ENCODE data around the gene PCLO. TPM values are rescaled to one million over a fixed set of nuclear protein-coding genes. Genes with fewer than 3 reads are reported as not detected.

The PCLO gene
- total RNA-seq, 6 donors from 2014 or later, result 3.0 to 19.8 (median 8.6) TPM

DNA sequence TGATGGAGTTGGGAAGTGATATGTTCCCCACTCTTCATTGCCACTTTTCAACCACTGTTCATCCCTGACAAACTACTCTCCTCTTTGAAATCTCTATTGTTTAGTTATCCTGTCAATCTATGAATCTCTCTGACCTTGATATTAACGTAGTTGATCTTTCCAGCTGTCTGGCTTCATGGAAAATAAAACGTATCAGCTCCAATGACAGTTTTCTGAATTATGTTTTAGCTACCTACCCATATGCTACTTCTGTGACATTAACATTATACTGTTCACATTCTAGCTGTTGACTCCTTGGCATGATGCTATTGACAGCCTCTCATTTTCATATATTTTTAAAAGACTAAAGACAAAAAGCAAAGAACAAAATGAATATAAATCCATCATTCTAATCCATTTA is 53.3 kb downstream of the PCLO start:
- H3K27ac ChIP-seq, result no peak overlapping the region
- 40 to 69% methylated on average over 2 of the region's 2 CpGs for WGBS, 2 donors
- H3K4me3 ChIP-seq, result no peak overlapping the region
- H3K9me3 ChIP-seq, result no peaks in the 10 kb centered on the region
- no peaks in the 10 kb centered on the region for H3K27me3 ChIP-seq
- TF ChIP-seq POLR2AphosphoS5 (IDR thresholded peaks at IDR 0.05) (no peak), EP300 (IDR thresholded peaks at IDR 0.05) (no peak), POLR2A (IDR thresholded peaks at IDR 0.05) (no peak)
- TF ChIP-seq, protein P1, sequence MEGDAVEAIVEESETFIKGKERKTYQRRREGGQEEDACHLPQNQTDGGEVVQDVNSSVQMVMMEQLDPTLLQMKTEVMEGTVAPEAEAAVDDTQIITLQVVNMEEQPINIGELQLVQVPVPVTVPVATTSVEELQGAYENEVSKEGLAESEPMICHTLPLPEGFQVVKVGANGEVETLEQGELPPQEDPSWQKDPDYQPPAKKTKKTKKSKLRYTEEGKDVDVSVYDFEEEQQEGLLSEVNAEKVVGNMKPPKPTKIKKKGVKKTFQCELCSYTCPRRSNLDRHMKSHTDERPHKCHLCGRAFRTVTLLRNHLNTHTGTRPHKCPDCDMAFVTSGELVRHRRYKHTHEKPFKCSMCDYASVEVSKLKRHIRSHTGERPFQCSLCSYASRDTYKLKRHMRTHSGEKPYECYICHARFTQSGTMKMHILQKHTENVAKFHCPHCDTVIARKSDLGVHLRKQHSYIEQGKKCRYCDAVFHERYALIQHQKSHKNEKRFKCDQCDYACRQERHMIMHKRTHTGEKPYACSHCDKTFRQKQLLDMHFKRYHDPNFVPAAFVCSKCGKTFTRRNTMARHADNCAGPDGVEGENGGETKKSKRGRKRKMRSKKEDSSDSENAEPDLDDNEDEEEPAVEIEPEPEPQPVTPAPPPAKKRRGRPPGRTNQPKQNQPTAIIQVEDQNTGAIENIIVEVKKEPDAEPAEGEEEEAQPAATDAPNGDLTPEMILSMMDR (IDR thresholded peaks at IDR 0.05), result no peak
- H3K4me1 ChIP-seq, result no peaks in the 10 kb centered on the region
- no peak for DNase-seq
- ATAC-seq (ENCODE audit: low FRiP score in 2 of 2), result no peak
- no peaks in the 10 kb centered on the region for H3K36me3 ChIP-seq

DNA sequence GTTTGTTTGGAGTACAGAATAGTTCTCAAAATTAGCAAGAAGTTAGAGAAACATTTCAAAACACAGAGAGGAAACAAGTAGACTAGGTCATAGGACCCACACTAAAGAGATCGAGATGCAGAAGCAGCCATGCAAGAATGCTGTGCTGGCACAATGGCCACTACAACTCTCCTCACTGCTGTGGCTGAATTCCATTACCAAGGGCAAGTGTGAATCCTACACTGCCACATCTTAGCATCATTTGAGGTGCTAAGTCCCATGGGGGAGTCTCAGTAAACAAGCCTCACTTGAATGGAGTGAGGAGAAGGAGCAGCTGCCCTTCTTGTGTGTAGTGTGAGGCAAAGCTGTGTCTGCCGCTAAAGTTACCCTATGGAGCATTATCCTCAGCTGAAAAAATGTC is 56.7 kb downstream of the PCLO start:
- no peak overlapping the region for H3K4me3 ChIP-seq
- TF ChIP-seq, protein P1 (IDR thresholded peaks at IDR 0.05), result no peak
- TF ChIP-seq POLR2AphosphoS5 (IDR thresholded peaks at IDR 0.05), result no peak
- no peak for TF ChIP-seq EP300 (IDR thresholded peaks at IDR 0.05)
- TF ChIP-seq POLR2A (IDR thresholded peaks at IDR 0.05), result no peak
- H3K4me1 ChIP-seq, result no peaks in the 10 kb centered on the region
- H3K27me3 ChIP-seq, result no peaks in the 10 kb centered on the region
- H3K9me3 ChIP-seq, result no peaks in the 10 kb centered on the region
- 0 to 18% methylated on average over 2 of the region's 2 CpGs for WGBS, 2 donors
- H3K27ac ChIP-seq, result no peak overlapping the region
- DNase-seq (no peak), ATAC-seq (ENCODE audit: low FRiP score in 2 of 2) (no peak)
- no peaks in the 10 kb centered on the region for H3K36me3 ChIP-seq

DNA sequence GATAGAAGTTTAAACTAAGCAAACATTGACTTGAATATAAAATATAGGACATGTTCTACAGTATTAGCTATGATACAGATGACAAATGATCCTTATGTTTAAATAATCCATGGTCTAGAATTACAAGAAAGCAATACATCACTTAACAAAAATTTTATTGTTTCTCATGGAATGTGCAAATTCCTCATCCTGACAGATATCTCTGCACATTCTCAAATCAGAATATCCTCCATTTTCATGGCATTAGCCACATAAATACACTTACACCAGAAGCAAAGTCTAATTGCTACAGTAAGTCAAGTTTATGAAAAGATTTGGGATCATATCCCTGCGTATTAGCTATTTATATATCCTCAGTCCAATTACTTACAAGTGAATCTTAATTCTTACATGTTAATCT is 57.6 kb downstream of the PCLO start:
- DNase-seq (no peak), ATAC-seq (ENCODE audit: low FRiP score in 2 of 2) (no peak)
- 79 to 86% methylated on average over 1 of the region's 1 CpG for WGBS, 2 donors
- Histone ChIP-seq H3K9me3 (no peaks in the 10 kb centered on the region), H3K4me1 (no peaks in the 10 kb centered on the region), H3K27me3 (no peaks in the 10 kb centered on the region), H3K27ac (no peak overlapping the region), H3K4me3 (no peak overlapping the region), H3K36me3 (no peaks in the 10 kb centered on the region)
- TF ChIP-seq POLR2AphosphoS5 (IDR thresholded peaks at IDR 0.05) (no peak), POLR2A (IDR thresholded peaks at IDR 0.05) (no peak), EP300 (IDR thresholded peaks at IDR 0.05) (no peak)
- TF ChIP-seq, protein P1 (IDR thresholded peaks at IDR 0.05), result no peak

DNA sequence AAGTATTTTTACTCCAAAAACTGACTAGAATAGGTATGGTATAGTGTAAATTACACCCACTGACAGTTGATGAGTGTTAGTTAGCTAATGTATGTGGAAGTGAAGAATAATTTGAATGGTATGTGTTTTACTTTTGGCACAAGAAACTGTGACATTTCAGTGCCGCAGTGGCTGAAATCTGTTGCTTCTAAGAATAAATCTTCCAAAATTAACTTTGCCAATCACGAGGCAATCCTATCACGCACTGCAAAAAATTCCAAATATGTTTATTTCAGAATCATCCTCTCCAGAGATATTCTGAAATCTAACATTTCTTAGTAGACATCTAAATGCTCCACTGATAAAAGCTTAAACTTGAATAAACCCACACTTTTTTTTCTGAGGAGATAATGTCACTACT is 61.2 kb downstream of the PCLO start:
- H3K4me1 ChIP-seq, result no peaks in the 10 kb centered on the region
- no peak overlapping the region for H3K27ac ChIP-seq
- no peak for DNase-seq
- H3K27me3 ChIP-seq, result no peaks in the 10 kb centered on the region
- 65 to 80% methylated on average over 3 of the region's 3 CpGs for WGBS, 2 donors
- H3K36me3 ChIP-seq, result no peaks in the 10 kb centered on the region
- no peaks in the 10 kb centered on the region for H3K9me3 ChIP-seq
- H3K4me3 ChIP-seq, result no peak overlapping the region
- no peak for ATAC-seq (ENCODE audit: low FRiP score in 2 of 2)
- TF ChIP-seq EP300 (IDR thresholded peaks at IDR 0.05), result no peak
- TF ChIP-seq, protein P1 (IDR thresholded peaks at IDR 0.05), result no peak
- TF ChIP-seq POLR2A (IDR thresholded peaks at IDR 0.05), result no peak
- no peak for TF ChIP-seq POLR2AphosphoS5 (IDR thresholded peaks at IDR 0.05)

DNA sequence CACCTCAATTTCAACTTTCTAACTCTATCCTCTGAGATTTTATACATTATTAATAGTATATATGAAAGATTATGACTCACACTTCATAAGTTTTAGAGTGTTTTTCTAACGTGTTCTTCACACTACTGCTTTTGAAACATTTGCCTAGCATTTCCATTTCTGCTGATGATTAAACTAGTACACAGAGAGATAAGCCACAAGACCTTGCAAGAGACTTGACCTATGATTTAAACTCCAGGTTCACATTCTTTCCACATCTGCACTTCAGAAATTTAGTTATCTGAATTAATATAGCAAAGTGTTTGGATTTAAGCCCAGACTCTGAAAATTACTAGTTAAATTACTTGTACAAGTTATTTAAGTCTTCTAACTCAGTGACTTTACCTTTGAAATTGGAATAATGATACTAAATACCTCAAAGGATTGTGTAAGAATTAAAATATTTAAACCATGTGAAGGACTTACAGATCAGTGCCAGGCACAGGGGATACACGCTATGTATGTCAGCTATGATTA is 66.6 kb downstream of the PCLO start:
- ATAC-seq (ENCODE audit: low FRiP score in 2 of 2), result no peak

More for the DNA sequence above, 66.6 kb downstream of the PCLO start:
- H3K9me3 ChIP-seq, result no peaks in the 10 kb centered on the region
- WGBS, 2 donors, result 49 to 66% methylated on average over 2 of the region's 2 CpGs
- H3K4me3 ChIP-seq, result no peak overlapping the region
- no peaks in the 10 kb centered on the region for H3K36me3 ChIP-seq
- H3K27ac ChIP-seq, result no peak overlapping the region
- no peaks in the 10 kb centered on the region for H3K4me1 ChIP-seq
- TF ChIP-seq POLR2A (IDR thresholded peaks at IDR 0.05) (no peak), POLR2AphosphoS5 (IDR thresholded peaks at IDR 0.05) (no peak), EP300 (IDR thresholded peaks at IDR 0.05) (no peak)
- TF ChIP-seq, protein P1 (IDR thresholded peaks at IDR 0.05), result no peak
- no peak for DNase-seq
- no peaks in the 10 kb centered on the region for H3K27me3 ChIP-seq
